Thymus (tissue), 11 donors: Measurements from ENCODE around the gene EEIG1. TPM values are rescaled to one million over a fixed set of nuclear protein-coding genes. Genes with fewer than 3 reads are reported as not detected.

ENCODE experiments used
- DNase-seq, 9 donors: peaks; one replicate each; pipeline ENCODE4 v3.0.0-alpha.2; 2013; ENCODE audit warnings: low spot score in 9 of 9, low read depth in 6 of 9, missing footprints in 1 of 9
- H3K27ac ChIP-seq, 2 donors: one replicate each; pipeline ENCODE4 v1.5.1; 2013; ENCODE audit warnings: control low read depth in 1 of 2, low read depth in 1 of 2, low read length in 1 of 2, mild to moderate bottlenecking in 1 of 2, moderate library complexity in 1 of 2
- H3K27me3 ChIP-seq, 2 donors: one replicate each; pipeline ENCODE4 v1.5.1; 2013; ENCODE audit warnings: low read length in 1 of 2; ENCODE audit not compliant: control insufficient read depth in 2 of 2, insufficient read depth in 1 of 2
- H3K36me3 ChIP-seq, 2 donors: one replicate each; pipeline ENCODE4 v1.5.1; 2013; ENCODE audit warnings: low read length in 1 of 2, mild to moderate bottlenecking in 1 of 2, moderate library complexity in 1 of 2; ENCODE audit not compliant: control insufficient read depth in 2 of 2, insufficient read depth in 2 of 2
- H3K4me1 ChIP-seq, 2 donors: one replicate each; pipeline ENCODE4 v1.5.1; 2013; ENCODE audit warnings: low read length in 2 of 2; ENCODE audit not compliant: control insufficient read depth in 2 of 2, insufficient read depth in 2 of 2
- H3K4me3 ChIP-seq, 2 donors: one replicate each; pipeline ENCODE4 v1.5.1; 2013; ENCODE audit warnings: low read length in 2 of 2, control low read depth in 1 of 2, mild to moderate bottlenecking in 1 of 2
- H3K9me3 ChIP-seq, 2 donors: one replicate each; pipeline ENCODE4 v1.5.1; 2013; ENCODE audit warnings: low read length in 1 of 2, mild to moderate bottlenecking in 1 of 2; ENCODE audit not compliant: control insufficient read depth in 2 of 2, insufficient read depth in 1 of 2
- WGBS: extraction: QIAGEN DNeasy Blood & Tissue Kit; methylation state at CpG from one replicate; pipeline ENCODE4 v1.1.7; 2013; 5-methylcytosine and 5-hydroxymethylcytosine counted together
- polyA plus RNA-seq: library from polyadenylated mRNA; stranded (reverse); fragments of 200-250 nt; gene quantifications from one replicate; pipeline ENCODE4 v1.2.3, GENCODE V29; 2013
- total RNA-seq: library from RNA; stranded (reverse); fragments of 120-200 nt; gene quantifications from one replicate; pipeline ENCODE4 v1.2.4, GENCODE V29; 2013
- donor health status: healthy.

The EEIG1 gene
- total and polyA plus RNA-seq, 2 donors: 12.9 to 51.4 TPM

DNA sequence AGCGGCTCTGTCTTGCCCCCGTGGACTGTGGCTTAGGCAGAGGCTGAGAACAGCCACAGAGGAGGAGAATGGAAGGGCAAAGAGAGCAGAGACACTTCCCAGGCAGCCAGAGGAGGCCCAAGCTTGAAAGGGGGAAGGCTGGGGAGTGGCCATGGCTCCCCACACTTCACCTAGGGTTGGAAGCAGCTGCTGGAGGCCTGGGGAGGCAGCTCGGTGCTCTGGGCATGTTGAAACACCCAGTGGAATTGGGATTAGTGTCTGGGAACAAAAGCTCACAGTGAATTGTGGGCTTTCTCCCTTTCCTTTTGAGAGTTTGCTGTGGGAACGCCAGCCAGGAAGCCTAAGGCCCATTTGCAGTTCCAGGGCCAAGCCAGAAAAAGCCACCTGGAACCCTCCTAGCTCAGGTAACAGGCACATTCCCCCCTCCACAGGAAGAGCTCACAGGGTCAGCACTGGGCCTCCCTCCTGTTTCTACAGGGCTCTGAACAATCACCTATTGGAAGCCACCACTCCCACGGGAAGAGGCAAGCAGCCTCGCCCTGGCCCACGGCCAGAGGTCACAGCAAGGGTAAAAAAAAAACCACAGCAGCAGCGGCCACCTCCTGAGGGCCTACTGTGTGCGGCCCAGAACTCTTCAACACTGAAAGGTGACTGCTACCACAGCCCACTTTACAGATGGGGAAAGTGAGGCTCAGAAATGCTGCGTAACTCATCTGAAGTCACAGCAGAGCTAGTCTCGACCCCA is 20.2 kb downstream of the EEIG1 start:
- Histone ChIP-seq H3K9me3 (no peaks in the 10 kb centered on the region), H3K4me3 (no peak overlapping the region), H3K27me3 (no peaks in the 10 kb centered on the region), H3K36me3 (peaks cover 33 to 62% of the 10 kb centered on the region in 2 donors), H3K4me1 (peaks cover 21 to 70% of the 10 kb centered on the region in 2 donors), H3K27ac (peak overlapping the region; percentile 56 to 80)
- 87% methylated on average over 11 of the region's 11 CpGs for WGBS
- no peak for DNase-seq

- peak overlapping the region; percentile 10 to 80 for H3K27ac ChIP-seq
- H3K9me3 ChIP-seq: no peaks in the 10 kb centered on the region
- WGBS: 94% methylated on average over 2 of the region's 2 CpGs
- H3K36me3 ChIP-seq: peaks cover 33 to 57% of the 10 kb centered on the region in 2 donors
- no peak overlapping the region for H3K4me3 ChIP-seq
- peaks cover 23 to 70% of the 10 kb centered on the region in 2 donors for H3K4me1 ChIP-seq
- no peak for DNase-seq
- no peaks in the 10 kb centered on the region for H3K27me3 ChIP-seq
Measured at GRCh38 chr9:127959841-127960409, 20.9 kb downstream of the EEIG1 start.

GRCh38 chr9:127959398-127959797 is 21.4 kb downstream of the EEIG1 start:
- WGBS: 94% methylated on average over 4 of the region's 4 CpGs
- H3K4me1 ChIP-seq: peaks cover 26 to 71% of the 10 kb centered on the region in 2 donors
- DNase-seq: no peak
- H3K4me3 ChIP-seq: no peak overlapping the region
- no peak overlapping the region for H3K27ac ChIP-seq
- H3K27me3 ChIP-seq: no peaks in the 10 kb centered on the region
- no peaks in the 10 kb centered on the region for H3K9me3 ChIP-seq
- H3K36me3 ChIP-seq: peaks cover 33 to 60% of the 10 kb centered on the region in 2 donors

GRCh38 chr9:127958728-127959127 is 22.1 kb downstream of the EEIG1 start:
- DNase-seq: no peak
- Histone ChIP-seq H3K27me3 (no peaks in the 10 kb centered on the region), H3K27ac (no peak overlapping the region), H3K4me3 (no peak overlapping the region), H3K4me1 (peaks cover 26 to 69% of the 10 kb centered on the region in 2 donors), H3K9me3 (no peaks in the 10 kb centered on the region), H3K36me3 (peaks cover 32 to 58% of the 10 kb centered on the region in 2 donors)
- 98% methylated on average over 1 of the region's 1 CpG for WGBS

DNA sequence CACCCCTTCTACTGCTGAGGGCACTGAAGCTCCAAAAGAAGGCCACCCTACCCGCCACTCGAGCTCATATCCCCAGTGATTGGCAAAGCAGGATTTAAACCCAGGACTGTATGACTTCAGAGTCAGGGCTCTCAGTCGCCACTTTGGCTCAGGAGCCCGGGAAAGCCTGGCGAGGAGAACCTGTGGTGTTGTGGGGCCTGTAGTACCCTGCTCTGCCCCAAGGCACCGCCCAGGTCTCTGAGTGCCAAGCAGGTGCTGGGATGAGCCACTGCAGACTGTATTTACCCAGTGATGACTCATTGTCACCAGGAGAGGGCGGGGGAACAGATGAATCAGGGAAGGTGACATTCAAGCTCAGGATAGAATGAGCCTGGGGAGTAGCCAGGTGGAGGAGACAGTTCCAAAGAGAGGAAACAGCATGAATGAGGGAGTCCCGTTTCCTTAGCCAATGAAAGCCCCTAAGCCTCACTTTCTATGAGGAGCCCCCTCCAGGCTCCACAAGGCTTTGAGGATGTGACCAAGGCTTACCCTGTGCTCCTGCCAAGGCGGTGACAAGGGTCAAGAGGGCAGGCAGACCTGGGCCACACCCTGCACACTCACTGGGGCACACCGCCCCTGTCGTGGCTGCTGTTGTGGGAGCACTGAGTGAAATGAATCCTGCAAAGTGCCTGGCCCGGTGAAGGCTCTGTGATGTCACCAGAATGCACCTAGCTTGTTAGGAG is 25.3 kb downstream of the EEIG1 start:
- peak overlapping the region; percentile 33 to 52 for H3K27ac ChIP-seq
- H3K4me1 ChIP-seq: peaks cover 15 to 61% of the 10 kb centered on the region in 2 donors
- peaks cover 0 to 3% of the 10 kb centered on the region in 2 donors for H3K9me3 ChIP-seq
- H3K27me3 ChIP-seq: no peaks in the 10 kb centered on the region
- no peak overlapping the region for H3K4me3 ChIP-seq
- H3K36me3 ChIP-seq: peaks cover 17 to 58% of the 10 kb centered on the region in 2 donors
- peak in 3 of 9 donors; percentile 70 to 86 (median 73) for DNase-seq
- WGBS: 55% methylated on average over 12 of the region's 12 CpGs

GRCh38 chr9:127954831-127955293 is 25.9 kb downstream of the EEIG1 start:
- Histone ChIP-seq H3K4me1 (peaks cover 12 to 61% of the 10 kb centered on the region in 2 donors), H3K9me3 (peaks cover 0 to 3% of the 10 kb centered on the region in 2 donors), H3K36me3 (peaks cover 23 to 58% of the 10 kb centered on the region in 2 donors), H3K27ac (peak overlapping the region in 1 of 2 donors; percentile 52), H3K27me3 (no peaks in the 10 kb centered on the region), H3K4me3 (no peak overlapping the region)
- WGBS: 91% methylated on average over 13 of the region's 13 CpGs
- DNase-seq: no peak

DNA sequence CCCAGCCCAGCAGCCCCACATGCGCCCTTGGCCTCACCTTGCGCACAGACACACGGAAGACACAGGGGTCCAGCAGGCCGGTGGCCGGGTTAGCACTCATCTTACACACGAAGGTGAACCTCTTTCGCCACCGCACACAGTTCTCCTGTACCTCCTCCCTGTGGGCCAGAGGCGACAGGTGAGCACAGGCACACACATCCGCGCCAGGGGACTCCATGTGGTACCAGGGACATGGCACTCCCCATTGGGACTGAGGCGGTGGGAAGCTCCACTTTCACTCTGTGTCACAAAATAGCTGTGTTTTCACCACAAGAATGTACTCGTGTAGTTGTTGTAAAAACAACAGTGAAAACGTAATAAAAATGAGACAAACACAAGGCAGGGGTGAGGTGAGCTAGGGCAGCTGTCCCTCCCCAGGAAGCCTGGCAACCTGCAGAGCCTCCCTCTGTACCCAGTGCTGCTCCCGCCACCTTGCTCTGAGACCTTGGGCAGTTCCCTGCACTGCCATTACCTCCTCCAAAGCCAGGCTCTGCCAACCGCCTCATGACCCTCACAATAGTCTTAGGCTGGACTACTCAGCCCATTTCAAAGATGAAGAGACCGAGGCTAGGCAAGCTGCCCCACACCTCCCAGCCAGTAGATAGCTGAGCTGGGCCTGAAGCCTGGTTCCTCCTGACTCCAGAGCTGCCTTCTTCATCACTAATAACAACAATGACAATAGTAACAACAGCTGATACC is 26.9 kb downstream of the EEIG1 start:
- Histone ChIP-seq H3K4me3 (no peak overlapping the region), H3K9me3 (peaks cover 0 to 3% of the 10 kb centered on the region in 2 donors), H3K4me1 (peaks cover 12 to 68% of the 10 kb centered on the region in 2 donors), H3K27me3 (no peaks in the 10 kb centered on the region), H3K36me3 (peaks cover 27 to 60% of the 10 kb centered on the region in 2 donors), H3K27ac (peak overlapping the region in 1 of 2 donors; percentile 11)
- no peak for DNase-seq
- 96% methylated on average over 17 of the region's 17 CpGs for WGBS

DNA sequence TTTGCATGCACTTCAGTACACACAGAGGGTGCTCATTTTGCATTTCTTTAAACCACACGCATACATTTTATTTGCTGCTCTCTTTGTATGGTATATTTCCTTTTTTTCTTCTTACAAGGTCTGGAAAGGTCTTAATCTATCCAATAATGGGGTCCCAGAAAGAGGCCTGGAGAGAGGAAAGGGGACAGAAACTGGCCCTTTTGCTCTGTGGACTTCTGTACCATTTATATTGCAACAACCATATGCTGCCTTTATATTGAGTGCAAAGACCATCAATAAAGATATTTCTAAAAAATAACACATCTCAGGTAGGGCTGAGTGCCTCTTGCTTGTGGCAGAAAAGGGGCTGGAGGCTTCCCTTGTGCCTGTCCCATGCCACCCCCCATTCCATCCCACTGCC is 27.6 kb downstream of the EEIG1 start:
- no peak for DNase-seq
- peaks cover 0 to 3% of the 10 kb centered on the region in 2 donors for H3K9me3 ChIP-seq
- H3K27me3 ChIP-seq: no peaks in the 10 kb centered on the region
- H3K27ac ChIP-seq: no peak overlapping the region
- no peak overlapping the region for H3K4me3 ChIP-seq
- H3K36me3 ChIP-seq: peaks cover 34 to 68% of the 10 kb centered on the region in 2 donors
- peaks cover 12 to 69% of the 10 kb centered on the region in 2 donors for H3K4me1 ChIP-seq
- 93% methylated on average over 1 of the region's 1 CpG for WGBS
